COLO668 (cell line): ENCODE results near the gene CHST14.
A peak's percentile ranks its signal among the peaks of the same experiment; 100 is the strongest.

Experiments used
- DNase-seq: peaks from one replicate; lab custom pipeline; 2025; ENCODE audit not compliant: unreplicated experiment; lab: John Stamatoyannopoulos, UW

CHST14 gene

DNA sequence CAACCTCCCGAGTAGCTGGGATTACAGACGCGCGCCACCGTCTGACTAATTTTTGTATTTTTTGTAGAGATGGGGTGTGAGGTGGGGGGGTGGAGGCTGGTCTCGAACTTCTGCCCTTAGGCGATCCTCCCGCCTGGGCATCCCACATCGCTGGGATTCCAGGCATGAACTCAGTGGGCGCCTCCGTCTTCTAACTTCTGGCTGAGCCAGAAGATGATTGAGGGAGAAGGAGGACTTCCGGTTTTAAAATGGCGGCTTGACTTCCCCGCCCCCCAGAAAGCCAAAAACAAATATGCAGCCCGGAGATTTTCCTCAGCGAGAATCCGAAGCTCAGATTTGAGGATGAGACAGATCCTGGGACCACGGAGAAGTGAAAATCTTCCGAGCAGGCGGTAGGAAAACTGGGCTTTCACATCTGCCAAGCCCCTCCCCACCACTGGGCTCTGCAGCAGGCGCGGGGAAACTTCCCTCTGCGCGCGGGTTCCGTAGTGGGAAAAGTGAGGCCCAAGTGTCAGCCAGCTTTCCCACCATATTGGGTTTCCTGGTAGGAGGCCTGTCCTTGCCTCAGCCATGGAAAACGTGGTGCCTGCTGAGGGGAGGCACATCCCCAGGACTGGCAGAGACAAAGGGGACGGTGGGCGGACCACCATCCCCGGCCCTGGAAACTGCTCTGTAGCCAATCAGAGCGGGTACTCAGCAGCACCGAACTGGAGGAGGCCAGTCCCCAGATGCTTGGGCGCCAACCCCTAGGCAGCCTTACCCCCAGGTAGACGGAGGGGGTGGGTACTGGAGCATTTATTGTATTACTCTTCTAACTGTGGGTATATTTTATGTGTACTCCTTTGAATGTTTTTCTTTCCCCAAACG is 17.3 kb downstream of the CHST14 start:
- no peak for DNase-seq

DNA sequence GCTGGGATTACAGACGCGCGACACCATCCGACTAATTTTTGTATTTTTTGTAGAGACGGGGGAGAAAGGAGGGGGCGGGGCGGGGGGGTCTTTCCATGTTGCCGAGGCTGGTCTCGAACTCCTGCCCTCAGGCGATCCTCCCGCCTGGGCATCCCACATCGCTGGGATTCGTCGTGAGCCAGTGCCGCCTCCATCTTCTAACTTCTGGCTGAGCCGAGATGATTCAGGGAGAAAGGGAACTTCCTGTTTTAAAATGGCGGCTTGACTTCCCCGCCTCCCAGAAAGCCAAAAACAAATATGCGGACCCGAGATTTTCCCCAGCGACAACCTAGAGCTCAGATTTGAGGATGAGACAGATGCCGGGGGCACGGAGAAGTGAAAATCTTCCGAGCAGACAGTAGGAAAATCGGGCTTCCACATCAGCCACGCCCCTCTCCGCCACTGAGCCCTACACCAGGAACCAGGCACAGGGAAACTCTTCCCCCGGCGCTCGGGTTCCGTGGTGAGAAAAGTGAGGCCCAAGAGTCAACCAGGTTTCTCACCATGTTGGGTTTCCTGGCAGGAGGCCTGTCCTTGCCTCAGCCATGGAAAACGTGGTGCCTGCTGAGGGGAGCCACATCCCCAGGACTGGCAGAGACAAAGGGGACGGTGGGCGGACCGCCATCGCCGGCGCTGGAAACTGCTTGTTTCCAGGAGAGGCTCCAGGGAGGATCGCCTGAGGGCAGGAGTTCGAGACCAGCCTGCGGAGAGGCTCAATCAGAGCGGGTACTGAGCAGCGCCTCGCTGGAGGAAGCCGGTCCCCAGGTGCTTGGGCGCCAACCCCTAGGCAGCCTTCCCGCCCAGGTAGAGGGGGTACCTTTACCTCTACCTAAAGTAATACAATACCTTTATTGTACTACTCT is 18.7 kb downstream of the CHST14 start:
- DNase-seq = no peak

DNA sequence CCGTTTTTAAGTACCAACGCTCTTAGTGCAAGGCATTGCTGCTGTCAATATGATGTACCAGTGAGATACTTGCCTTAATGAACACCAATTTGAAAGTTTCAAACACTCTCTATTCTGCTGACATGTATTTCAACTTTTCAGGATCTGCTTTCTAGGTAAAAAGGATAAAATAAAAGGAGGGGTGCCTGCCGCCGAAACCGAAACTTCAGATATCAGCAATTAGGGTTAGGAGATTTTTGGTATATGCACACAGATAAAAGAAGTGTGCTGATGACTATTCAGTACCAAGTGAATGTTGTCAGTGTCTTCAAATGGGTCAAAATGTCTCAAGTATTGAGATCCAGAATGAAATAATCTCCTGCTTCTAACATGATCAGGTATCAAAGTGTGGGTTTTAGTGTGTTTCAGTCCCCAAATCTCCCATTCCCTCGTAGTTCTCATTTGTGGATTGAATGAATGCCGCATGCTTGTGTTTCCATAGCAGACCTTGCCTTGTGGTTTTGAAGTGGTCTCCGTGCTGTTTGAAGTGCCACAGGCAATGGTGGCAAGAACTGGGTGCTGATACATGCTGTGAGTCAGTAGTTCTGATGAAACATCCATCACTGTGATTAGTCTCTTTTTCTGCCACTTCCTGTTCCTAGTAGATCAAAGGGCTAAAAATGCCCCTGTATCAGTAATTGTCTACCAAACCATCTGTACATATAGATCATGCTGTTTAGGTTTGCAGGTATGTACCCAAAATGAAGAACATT is 22.5 kb downstream of the CHST14 start:
- peak; percentile 11 for DNase-seq

GRCh38 chr15:40495516-40495915 is 24.7 kb downstream of the CHST14 start:
- no peak for DNase-seq

DNA sequence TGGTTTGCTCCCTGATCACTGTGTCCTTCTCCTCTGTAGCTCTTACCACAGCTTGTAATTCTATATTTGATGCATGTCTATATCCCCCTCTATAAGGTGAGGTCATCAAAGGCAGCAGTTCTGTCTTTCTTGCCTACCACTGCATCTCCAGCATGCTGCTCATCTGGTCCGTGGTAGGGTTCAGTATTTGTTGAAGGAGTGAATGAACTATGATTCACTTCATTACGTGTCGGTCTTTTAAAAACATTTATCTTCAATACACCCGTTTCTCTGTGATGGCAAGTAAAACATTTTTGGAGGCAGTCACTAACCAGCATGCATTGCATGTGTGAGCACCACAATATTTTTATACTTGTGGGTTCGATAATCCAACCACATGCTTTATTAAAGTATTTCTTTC is 27.6 kb downstream of the CHST14 start:
- DNase-seq = no peak

DNA sequence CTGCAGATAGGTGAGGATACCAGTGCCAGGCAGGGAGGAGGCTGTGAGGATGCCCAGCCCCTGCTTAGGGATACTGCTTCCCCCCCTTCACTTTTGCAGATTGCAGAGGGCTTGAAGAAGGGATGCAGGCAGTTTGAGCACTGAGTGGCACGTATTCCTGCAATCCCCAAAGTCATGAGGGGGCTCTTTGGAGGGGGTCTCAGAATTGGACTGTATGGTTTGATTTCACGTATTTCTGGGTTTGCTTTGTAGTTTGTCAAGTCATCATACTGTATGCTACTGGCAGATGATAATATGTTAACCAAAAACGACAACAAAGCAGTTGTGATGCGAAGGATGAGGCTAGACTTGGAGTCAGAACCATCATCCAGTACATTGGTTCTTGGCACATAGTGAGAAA is 28.1 kb downstream of the CHST14 start:
- DNase-seq = no peak

- DNase-seq = no peak
Measured at GRCh38 chr15:40499931-40500330, 29.1 kb downstream of the CHST14 start.

DNA sequence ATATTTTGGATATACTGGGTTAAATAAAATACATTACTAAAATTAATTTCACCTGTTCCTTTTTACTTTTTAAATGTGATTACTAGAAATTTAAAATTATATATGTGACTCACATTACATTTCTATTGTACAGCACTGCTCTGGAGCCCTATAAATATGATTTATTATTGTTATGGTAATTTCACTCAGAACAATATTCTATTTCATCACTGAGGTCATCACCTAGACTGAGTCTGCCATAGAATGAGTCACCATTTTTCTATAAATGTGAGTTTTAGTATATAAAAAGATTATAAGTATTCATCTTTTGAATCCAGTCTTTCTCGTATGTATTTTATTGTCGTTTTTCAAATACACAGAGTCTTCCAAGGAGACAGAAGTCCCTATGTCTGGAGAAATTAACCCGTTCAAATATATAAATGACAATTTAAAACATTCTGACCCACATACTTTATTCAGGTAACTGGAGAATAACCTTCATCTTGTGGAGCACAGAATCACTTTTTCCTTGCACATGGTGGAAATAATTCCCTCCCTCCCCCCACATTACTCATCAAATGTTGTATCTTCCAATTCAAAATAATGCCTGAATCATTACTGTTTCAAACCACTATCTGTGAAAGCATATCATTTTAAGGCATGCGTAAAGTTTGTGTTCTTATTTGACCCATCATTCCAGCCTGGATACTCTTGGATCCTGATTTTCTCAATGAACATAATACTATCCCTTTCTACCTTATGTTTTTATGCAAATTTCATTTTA is 30.0 kb downstream of the CHST14 start:
- DNase-seq = no peak

DNA sequence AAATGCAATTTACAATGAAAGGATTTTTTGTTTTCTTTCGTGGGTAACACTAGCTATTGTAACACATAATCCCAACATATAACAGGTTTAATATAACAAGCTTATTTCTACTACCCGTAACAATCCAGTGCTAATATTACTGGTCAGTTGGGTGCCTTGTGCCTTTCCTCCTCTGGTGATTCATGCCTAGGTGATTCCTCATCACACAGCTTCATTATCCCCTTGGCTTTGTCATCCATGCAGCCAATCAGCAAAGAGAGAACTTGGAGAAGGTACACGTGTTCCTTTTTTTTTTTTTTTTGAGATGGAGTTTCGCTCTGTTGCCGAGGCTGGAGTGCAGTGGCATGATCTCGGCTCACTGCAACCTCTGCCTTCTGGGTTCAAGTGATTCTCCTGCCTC is 30.7 kb downstream of the CHST14 start:
- no peak for DNase-seq

- peak; percentile 78 for DNase-seq
Measured at GRCh38 chr15:40506964-40507571, 36.3 kb downstream of the CHST14 start.

DNA sequence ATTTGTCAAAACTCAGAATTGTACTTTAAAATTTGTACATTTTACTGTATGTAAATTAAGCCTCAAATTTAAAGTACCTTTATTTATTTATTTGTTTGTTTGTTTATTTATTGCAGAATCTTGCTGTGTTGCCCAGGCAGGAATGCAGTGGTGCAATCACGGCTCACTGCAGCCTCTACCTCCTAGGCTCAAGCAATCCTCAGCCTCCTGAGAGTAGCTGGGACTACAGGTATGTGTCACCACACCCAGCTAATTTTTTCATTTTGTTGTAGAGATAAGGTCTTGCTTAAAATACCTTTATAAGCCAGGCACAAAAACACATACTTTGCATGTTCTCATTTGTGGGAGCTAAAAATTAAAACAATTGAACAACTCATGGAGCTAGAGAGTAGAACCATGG is 37.4 kb downstream of the CHST14 start:
- no peak for DNase-seq

DNA sequence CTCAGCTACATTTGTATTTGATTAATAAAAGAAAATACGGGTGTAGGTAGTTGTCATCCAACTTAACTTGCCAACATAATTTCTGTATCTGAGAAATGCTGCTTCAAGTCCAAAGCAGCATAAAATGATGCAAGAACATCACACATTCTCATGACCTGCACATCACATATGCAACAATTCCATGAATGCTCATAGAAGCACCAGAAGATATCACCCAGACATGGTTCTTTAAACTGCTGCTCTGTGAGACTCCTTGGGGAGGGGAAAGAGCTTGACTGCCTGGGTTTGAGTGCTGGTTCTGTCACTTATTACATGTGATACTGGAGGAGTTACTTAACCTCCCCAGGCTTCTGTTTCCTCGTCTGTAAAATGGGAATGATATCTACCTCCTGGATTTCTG is 39.4 kb downstream of the CHST14 start:
- DNase-seq = no peak

DNA sequence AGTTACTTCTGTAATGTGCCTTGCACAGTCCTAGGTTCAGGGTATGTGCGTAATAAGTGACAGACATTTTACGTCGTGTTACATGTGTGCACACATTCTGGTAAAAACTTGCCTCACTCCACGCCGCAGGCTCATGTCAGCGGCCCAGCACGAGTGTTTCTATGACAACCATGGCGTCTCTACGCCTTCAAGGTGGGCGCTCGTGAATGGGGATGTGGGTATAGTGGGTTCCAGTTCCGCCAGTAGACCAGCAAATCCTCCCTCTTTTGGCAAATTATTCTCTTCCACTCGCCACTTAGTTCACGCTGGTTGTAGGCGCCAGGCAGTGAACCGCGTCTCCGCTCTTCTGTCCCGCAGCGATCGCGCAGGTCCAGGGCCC is 40.3 kb downstream of the CHST14 start:
- no peak for DNase-seq

DNA sequence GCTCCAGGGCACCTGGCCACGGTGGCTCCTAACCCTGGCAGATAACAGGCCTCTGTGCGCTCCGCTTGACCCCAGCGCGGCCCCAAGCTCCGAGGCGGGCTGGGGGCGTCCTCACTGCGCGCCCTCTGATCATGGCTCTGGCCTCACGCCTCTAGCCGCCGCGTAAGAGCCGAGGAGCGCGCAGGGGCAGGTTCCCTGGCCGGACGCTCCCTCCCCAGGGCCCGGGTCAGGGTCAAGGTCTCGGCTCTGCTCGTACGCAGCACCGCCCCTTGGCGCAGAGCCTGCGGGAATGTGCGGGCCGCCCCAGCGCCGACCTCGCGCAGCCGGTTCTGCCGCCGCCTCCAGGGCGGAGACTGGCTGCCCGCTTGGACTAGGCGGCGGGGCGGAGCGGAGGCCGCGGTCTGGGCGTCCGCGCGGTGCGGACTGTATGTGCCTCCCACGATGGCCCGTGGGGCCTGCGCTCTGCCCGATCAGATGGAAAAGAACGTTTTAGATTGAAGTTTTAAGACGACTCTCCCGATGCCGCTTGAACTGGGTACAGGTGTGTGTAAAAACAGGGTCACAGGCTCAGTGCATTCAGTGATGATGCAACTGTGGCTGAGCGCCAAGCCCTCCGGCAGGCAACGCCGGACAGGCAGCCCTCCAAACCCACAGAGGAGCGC is 40.8 kb downstream of the CHST14 start:
- DNase-seq = peak; percentile 59

DNA sequence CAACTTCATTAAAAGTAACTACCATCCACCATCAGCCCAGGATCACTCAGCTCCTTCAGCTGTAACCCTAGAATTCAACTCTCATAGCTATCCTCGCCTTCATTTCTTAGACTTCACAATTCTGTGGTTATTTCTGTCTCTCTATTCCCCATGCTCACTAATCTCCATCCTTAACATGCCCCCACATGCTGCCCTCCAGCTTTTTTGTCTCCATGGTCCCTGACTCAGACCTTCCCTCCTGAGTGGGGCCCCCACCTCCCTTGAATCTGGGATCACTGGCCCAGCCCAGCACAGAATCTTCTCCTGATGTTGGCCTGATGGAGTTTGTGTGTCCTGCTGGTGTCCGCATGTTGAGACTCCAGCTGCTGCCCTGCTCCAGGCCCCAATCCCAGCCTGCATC is 41.7 kb downstream of the CHST14 start:
- no peak for DNase-seq

GRCh38 chr15:40513609-40514008 is 42.8 kb downstream of the CHST14 start:
- no peak for DNase-seq

GRCh38 chr15:40516322-40516721 is 45.5 kb downstream of the CHST14 start:
- DNase-seq = no peak
